OCI-LY3 (cell line): ENCODE measurements around the gene RHBDL1.

Experiments
- H2AFZ ChIP-seq: fragments of 200-600, 300-600 bp; shearing (Covaris generic); 2 replicates; pipeline ENCODE4 v1.6.0; 2014; ENCODE audit warnings: antibody characterized with exemption, low read depth, low read length
- H3K27ac ChIP-seq: fragments of 200-600, 300-600 bp; sonication (generic); 2 replicates; pipeline ENCODE4 v1.5.1; 2014; ENCODE audit warnings: mild to moderate bottlenecking, low read length, moderate library complexity, mixed read lengths
- H3K27me3 ChIP-seq: fragments of 200-600, 300-600 bp; sonication (generic); 2 replicates; pipeline ENCODE4 v1.6.1; 2014; ENCODE audit warnings: low read depth, low read length, mixed read lengths
- H3K36me3 ChIP-seq: fragments of 200-600, 300-600 bp; sonication (generic); replicated peaks from 2 replicates; pipeline ENCODE3; 2014; ENCODE audit warnings: low read depth, low read length, mixed read lengths
- H3K4me1 ChIP-seq: fragments of 300-600, 200-600 bp; sonication (generic); 2 replicates; pipeline ENCODE4 v1.6.1; 2014; ENCODE audit warnings: low read length, mixed read lengths
- H3K4me2 ChIP-seq: fragments of 200-600, 300-600 bp; sonication (generic); 2 replicates; pipeline ENCODE4 v1.6.1; 2014; ENCODE audit warnings: low read length, mixed read lengths
- H3K4me3 ChIP-seq: fragments of 300-600, 200-600 bp; sonication (generic); 2 replicates; pipeline ENCODE4 v1.5.1; 2014; ENCODE audit warnings: antibody characterized with exemption, mild to moderate bottlenecking, low read length, moderate library complexity
- H3K79me2 ChIP-seq: fragments of 300-600, 200-600 bp; shearing (Covaris generic); 2 replicates; pipeline ENCODE4 v1.6.1; 2014; ENCODE audit warnings: mild to moderate bottlenecking, low read length, mixed read lengths
- H3K9ac ChIP-seq: fragments of 300-600, 200-600 bp; shearing (Covaris generic); 2 replicates; pipeline ENCODE4 v1.6.0; 2014; ENCODE audit warnings: mild to moderate bottlenecking, low read length, moderate library complexity
- H3K9me3 ChIP-seq: fragments of 200-600, 300-600 bp; shearing (Covaris generic); 2 replicates; pipeline ENCODE4 v1.6.1; 2014; ENCODE audit warnings: low read length, mixed read lengths; ENCODE audit not compliant: insufficient read depth
- H4K20me1 ChIP-seq: fragments of 200-600, 300-600 bp; sonication (generic); 2 replicates; pipeline ENCODE4 v1.6.1; 2016; ENCODE audit warnings: low read length, mixed read lengths; ENCODE audit not compliant: insufficient read depth
- CTCF ChIP-seq: fragments of 200-600, 300-600 bp; sonication (generic); IDR thresholded peaks from 2 replicates; pipeline ENCODE4 v1.5.1; 2014; ENCODE audit warnings: antibody characterized with exemption, low read length, low read depth
- EZH2phosphoT487 ChIP-seq: fragments of 200-600 bp; shearing (Covaris generic); IDR thresholded peaks from 2 replicates; pipeline ENCODE4 v1.6.1; 2018; ENCODE audit warnings: antibody characterized with exemption, mixed run types, low read depth

The RHBDL1 gene

GRCh38 chr16:630249-630814, 45.1 kb upstream of the RHBDL1 start:
- TF ChIP-seq CTCF (no peak), EZH2phosphoT487 (no peak)
- Histone ChIP-seq H3K9ac (no peak overlapping the region), H3K27ac (no peak overlapping the region), H3K27me3 (no peaks in the 10 kb centered on the region), H3K4me3 (no peak overlapping the region), H3K36me3 (peaks cover 12% of the 10 kb centered on the region), H2AFZ (no peak overlapping the region), H3K9me3 (no peaks in the 10 kb centered on the region), H3K4me2 (no peak overlapping the region), H4K20me1 (peaks cover 10% of the 10 kb centered on the region; the same call in 1 of the 2 replicates), H3K79me2 (peaks cover 8% of the 10 kb centered on the region), H3K4me1 (peaks cover 7% of the 10 kb centered on the region)

GRCh38 chr16:630815-631405, 44.6 kb upstream of the RHBDL1 start, which contains the start of gene WFIKKN1:
Gene WFIKKN1, plus strand, starts transcription at chr16:630985. Its CDS starts 269 bp downstream, at chr16:631254.
- H3K4me3 ChIP-seq, result no peak within 1 kb of the TSS
- peaks cover 14% of the 10 kb centered on the region for H3K79me2 ChIP-seq
- H3K27me3 ChIP-seq, result no peaks in the 10 kb centered on the region
- H3K9me3 ChIP-seq, result no peaks in the 10 kb centered on the region
- H2AFZ ChIP-seq, result no peak within 1 kb of the TSS
- H3K9ac ChIP-seq, result no peak within 1 kb of the TSS
- H3K36me3 ChIP-seq, result peaks cover 12% of the 10 kb centered on the region
- no peak within 1 kb of the TSS for H3K27ac ChIP-seq
- peaks cover 10% of the 10 kb centered on the region; the same call in 1 of the 2 replicates for H4K20me1 ChIP-seq
- TF ChIP-seq CTCF, result no peak
- no peak for TF ChIP-seq EZH2phosphoT487
- H3K4me1 ChIP-seq, result peaks cover 7% of the 10 kb centered on the region
- H3K4me2 ChIP-seq, result no peak within 1 kb of the TSS

GRCh38 chr16:631808-632358, 43.6 kb upstream of the RHBDL1 start:
- Histone ChIP-seq H3K9me3 (no peaks in the 10 kb centered on the region), H3K27me3 (no peaks in the 10 kb centered on the region), H3K9ac (no peak overlapping the region), H2AFZ (no peak overlapping the region), H3K4me3 (no peak overlapping the region), H3K27ac (no peak overlapping the region), H3K36me3 (peaks cover 12% of the 10 kb centered on the region), H3K79me2 (peaks cover 16% of the 10 kb centered on the region), H3K4me1 (peaks cover 7% of the 10 kb centered on the region), H4K20me1 (peaks cover 10% of the 10 kb centered on the region; the same call in 1 of the 2 replicates), H3K4me2 (no peak overlapping the region)
- TF ChIP-seq CTCF, result no peak
- TF ChIP-seq EZH2phosphoT487, result no peak

GRCh38 chr16:632486-633335, 42.8 kb upstream of the RHBDL1 start:
- no peaks in the 10 kb centered on the region for H3K27me3 ChIP-seq
- no peak overlapping the region for H3K9ac ChIP-seq
- no peak overlapping the region for H3K4me2 ChIP-seq
- H3K36me3 ChIP-seq, result peaks cover 12% of the 10 kb centered on the region
- H3K4me3 ChIP-seq, result no peak overlapping the region
- H3K79me2 ChIP-seq, result peaks cover 16% of the 10 kb centered on the region
- no peaks in the 10 kb centered on the region for H3K9me3 ChIP-seq
- peaks cover 10% of the 10 kb centered on the region; the same call in 1 of the 2 replicates for H4K20me1 ChIP-seq
- no peak overlapping the region for H3K27ac ChIP-seq
- H3K4me1 ChIP-seq, result peaks cover 10% of the 10 kb centered on the region
- TF ChIP-seq EZH2phosphoT487 (no peak), CTCF (no peak)
- H2AFZ ChIP-seq, result no peak overlapping the region
